ENCODE measurements around the gene SPIN2B. TPM values are rescaled to one million over a fixed set of nuclear protein-coding genes. Genes with fewer than 3 reads are reported as not detected.

The SPIN2B gene
- total and polyA plus RNA-seq, 9 of the 15 experiments (the other 6 are each of a cell fraction or from before 2014, with no cell fraction given), result 6.2 to 23.7 (median 15.2) TPM

GRCh38 chrX:57155171-57155570, 33.8 kb upstream of the SPIN2B start:
- H3K9ac ChIP-seq (ENCODE audit: insufficient read depth in 1 of 2, low read depth in 2 of 2, low read length in 2 of 2), result peak overlapping the region; percentile 30 to 52; a peak in 3 of 4 replicates
- peaks cover 0 to 12% of the 10 kb centered on the region in 2 experiments; a peak in 3 of 5 replicates for H3K4me1 ChIP-seq (replicated peaks in 1 of 2; ENCODE audit: control insufficient read depth in 2 of 2, insufficient read depth in 2 of 2, low read length in 2 of 2)
- no TSS peak for BruUV-seq (replicated peaks)
- peak; percentile 68 for ATAC-seq
- ChIA-PET CTCF (ENCODE audit: low intra/inter-chr PET ratio) (no interaction called here), POLR2A (interaction anchor here (1.1 kb wide), 1 partner anchor 11 kb away, joined by 4 read pairs; no protein-coding TSS in a partner anchor)
- no peak for TF ChIP-seq E2F6 (IDR thresholded peaks at IDR 0.05; ENCODE audit: borderline replicate concordance in 1 of 2, extremely low read depth in 1 of 2, insufficient read depth in 1 of 2, insufficient read length in 1 of 2, low read depth in 1 of 2, low read length in 1 of 2, poor library complexity in 1 of 2, severe bottlenecking in 1 of 2)
- TF ChIP-seq HOMEZ (CRISPR knock-in tag; IDR thresholded peaks at IDR 0.05), result no peak
- TF ChIP-seq CGGBP1 (CRISPR knock-in tag; IDR thresholded peaks at IDR 0.05), result no peak
- no peak for TF ChIP-seq ZBTB1 (CRISPR knock-in tag; IDR thresholded peaks at IDR 0.05; ENCODE audit: borderline replicate concordance, low read depth)
- TF ChIP-seq EGR1 (conservative IDR thresholded peaks at IDR 0.05), result 0 out of 2 replicates have a peak, but pooled peaks have one; percentile 16
- TF ChIP-seq EP300 (IDR thresholded peaks at IDR 0.05; ENCODE audit: low read length), result peak; percentile 8; the same call in 1 of the 2 replicates
- no peak for TF ChIP-seq ZC3H4 (CRISPR knock-in tag; IDR thresholded peaks at IDR 0.05; ENCODE audit: borderline replicate concordance)
- no peak for TF ChIP-seq BCLAF1 (IDR thresholded peaks at IDR 0.05; ENCODE audit: borderline replicate concordance in 1 of 2, control insufficient read depth in 1 of 2, low read depth in 2 of 2, low read length in 1 of 2)
- TF ChIP-seq NFE2 (IDR thresholded peaks at IDR 0.05; ENCODE audit: low read depth), result peak; percentile 32; the same call in 1 of the 2 replicates
- no peak for FAIRE-seq
- in situ Hi-C loops (cut with MboI) (no loop called here), intact Hi-C loops (cut with micrococcal nuclease) (loop anchor here (5.0 kb wide), 2 partner anchors 297 to 442 kb away; no protein-coding TSS in a partner anchor)
- no peak overlapping the region for H2AFZ ChIP-seq (ENCODE audit: low read depth, low read length)
- H3K4me2 ChIP-seq (ENCODE audit: insufficient read depth, low read length), result 0 out of 2 replicates have a peak overlapping the region, but pooled peaks have one; percentile 18
- H3K27me3 ChIP-seq (ENCODE audit: control insufficient read depth in 2 of 2, insufficient read depth in 2 of 2, low read length in 2 of 2), result no peaks in the 10 kb centered on the region
- WGBS (ENCODE audit: insufficient coverage, low coverage, missing lambda C conversion rate), result 7% methylated on average over 2 of the region's 2 CpGs
- peak in 1 of 4 experiments; percentile 10 for DNase-seq (ENCODE audit: extremely low read depth in 1 of 4, low spot score in 3 of 4)
- H3K9me3 ChIP-seq (replicated peaks; ENCODE audit: control insufficient read depth, insufficient read depth, low read depth, low read length), result no peaks in the 10 kb centered on the region
- H3K4me3 ChIP-seq, result no peak overlapping the region
- peak overlapping the region; percentile 44; the same call in 2 of the 3 replicates for H3K27ac ChIP-seq (ENCODE audit: extremely low read depth, low read depth, low read length)
- no peaks in the 10 kb centered on the region for H4K20me1 ChIP-seq (replicated peaks; ENCODE audit: control insufficient read depth, insufficient read depth, low read length)
- H3K36me3 ChIP-seq (ENCODE audit: control insufficient read depth, insufficient read depth, low read length), result no peaks in the 10 kb centered on the region
- H3K9me1 ChIP-seq (ENCODE audit: control insufficient read depth, insufficient read depth, low read length), result no peaks in the 10 kb centered on the region
- 0 out of 3 replicates have a peak, but pooled peaks cover 2% of the 10 kb centered on the region for H3K79me2 ChIP-seq (ENCODE audit: control insufficient read depth, insufficient read depth, low read length)

All from K562 (cell line).